Measurements from ENCODE around the gene UBALD1.

Gene UBALD1

GRCh38 chr16:4597174-4597573 is 17.5 kb downstream of the UBALD1 start:
- Histone ChIP-seq H3K9me3 (ENCODE audit: control insufficient read depth, low read length) (no peaks in the 10 kb centered on the region), H3K27ac (ENCODE audit: insufficient read depth, low read length, poor library complexity, severe bottlenecking) (no peak overlapping the region), H3K27me3 (replicated peaks; ENCODE audit: control insufficient read depth, insufficient read depth, low read length, poor library complexity, severe bottlenecking) (no peaks in the 10 kb centered on the region), H3K4me1 (ENCODE audit: control insufficient read depth, insufficient read depth, low read length, poor library complexity, severe bottlenecking) (no peaks in the 10 kb centered on the region), H3K36me3 (ENCODE audit: control insufficient read depth, insufficient read depth, low read length) (no peaks in the 10 kb centered on the region), H3K4me3 (ENCODE audit: insufficient read depth, low read depth, low read length, poor library complexity, severe bottlenecking) (no peak overlapping the region)
- no peak for DNase-seq

DNA sequence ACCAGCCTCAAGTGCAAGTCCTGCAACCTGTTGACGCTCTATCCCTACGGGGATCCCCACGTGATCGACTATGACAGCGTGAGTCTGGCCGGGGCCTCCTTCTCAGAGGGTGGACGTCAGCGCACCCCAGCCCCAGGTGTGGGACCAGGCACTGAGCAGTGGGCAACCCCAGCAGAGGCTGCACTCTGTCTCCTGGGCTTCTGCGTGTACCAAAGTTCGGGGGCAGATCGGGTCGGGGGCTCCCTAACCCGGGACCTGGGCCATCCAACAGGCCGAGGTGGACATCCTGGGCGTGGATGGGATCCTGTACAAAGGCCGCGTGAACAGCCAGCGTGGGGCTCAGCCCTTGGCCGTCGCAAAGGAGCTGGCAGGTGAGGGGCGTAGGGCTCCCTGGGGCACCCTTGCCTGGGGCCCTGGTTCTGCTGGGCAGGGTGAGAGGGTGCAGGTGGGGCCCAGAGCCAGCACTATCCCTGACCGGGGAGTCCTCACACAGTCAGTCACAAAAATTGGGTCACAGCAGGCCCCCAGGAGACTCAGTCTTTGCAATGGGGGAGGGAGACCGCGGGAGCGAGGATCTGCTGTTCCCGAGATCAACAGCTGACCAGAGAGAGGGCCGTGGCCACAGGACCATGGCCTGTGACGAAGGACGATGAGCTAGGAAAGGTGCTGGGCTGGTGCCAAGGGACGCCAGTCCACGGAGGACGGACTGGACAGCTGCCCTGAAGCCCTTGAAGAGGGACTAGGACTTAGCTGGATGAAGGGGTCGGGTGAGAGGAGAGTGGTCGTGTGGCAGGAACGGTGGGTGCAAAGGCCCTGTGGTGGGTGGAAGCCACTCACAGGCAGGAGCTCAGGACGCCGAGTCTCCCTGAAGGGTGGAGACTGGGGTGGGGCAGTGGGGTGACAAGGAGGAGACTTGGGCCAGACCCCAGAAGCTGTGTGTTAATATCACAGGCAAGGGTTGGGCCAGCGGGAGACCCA is 20.0 kb downstream of the UBALD1 start:
- Histone ChIP-seq H3K4me3 (ENCODE audit: insufficient read depth, low read depth, low read length, poor library complexity, severe bottlenecking) (no peak overlapping the region), H3K27ac (ENCODE audit: insufficient read depth, low read length, poor library complexity, severe bottlenecking) (no peak overlapping the region)
- DNase-seq: no peak

DNA sequence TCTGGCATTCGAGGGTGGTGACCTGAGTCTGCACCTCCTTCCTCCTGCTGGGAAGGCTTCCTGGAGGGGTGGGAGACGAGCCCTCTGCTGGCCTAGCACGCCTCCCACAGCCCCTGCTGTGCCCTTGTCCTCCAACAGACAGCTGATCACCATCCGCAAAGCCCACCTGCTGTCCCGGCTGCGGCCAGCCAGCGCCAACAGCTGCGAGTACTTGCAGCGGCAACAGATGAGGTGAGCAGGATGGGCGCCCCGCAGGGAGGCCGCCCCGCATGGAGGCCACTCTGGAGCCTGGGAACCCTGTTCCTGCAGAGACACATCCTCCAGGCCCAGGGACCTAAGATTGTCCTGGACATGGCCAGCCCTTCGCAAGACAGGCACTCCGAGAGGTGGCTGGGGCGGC is 21.6 kb downstream of the UBALD1 start:
- no peaks in the 10 kb centered on the region for H3K4me1 ChIP-seq (ENCODE audit: control insufficient read depth, insufficient read depth, low read length, poor library complexity, severe bottlenecking)
- no peaks in the 10 kb centered on the region for H3K27me3 ChIP-seq (replicated peaks; ENCODE audit: control insufficient read depth, insufficient read depth, low read length, poor library complexity, severe bottlenecking)
- H3K4me3 ChIP-seq (ENCODE audit: insufficient read depth, low read depth, low read length, poor library complexity, severe bottlenecking): no peak overlapping the region
- DNase-seq: no peak
- no peaks in the 10 kb centered on the region for H3K9me3 ChIP-seq (ENCODE audit: control insufficient read depth, low read length)
- no peak overlapping the region for H3K27ac ChIP-seq (ENCODE audit: insufficient read depth, low read length, poor library complexity, severe bottlenecking)
- no peaks in the 10 kb centered on the region for H3K36me3 ChIP-seq (ENCODE audit: control insufficient read depth, insufficient read depth, low read length)

More for the DNA sequence above, 20.0 kb downstream of the UBALD1 start:
- Histone ChIP-seq H3K27me3 (replicated peaks; ENCODE audit: control insufficient read depth, insufficient read depth, low read length, poor library complexity, severe bottlenecking) (no peaks in the 10 kb centered on the region), H3K36me3 (ENCODE audit: control insufficient read depth, insufficient read depth, low read length) (no peaks in the 10 kb centered on the region), H3K4me1 (ENCODE audit: control insufficient read depth, insufficient read depth, low read length, poor library complexity, severe bottlenecking) (no peaks in the 10 kb centered on the region), H3K9me3 (ENCODE audit: control insufficient read depth, low read length) (no peaks in the 10 kb centered on the region)

DNA sequence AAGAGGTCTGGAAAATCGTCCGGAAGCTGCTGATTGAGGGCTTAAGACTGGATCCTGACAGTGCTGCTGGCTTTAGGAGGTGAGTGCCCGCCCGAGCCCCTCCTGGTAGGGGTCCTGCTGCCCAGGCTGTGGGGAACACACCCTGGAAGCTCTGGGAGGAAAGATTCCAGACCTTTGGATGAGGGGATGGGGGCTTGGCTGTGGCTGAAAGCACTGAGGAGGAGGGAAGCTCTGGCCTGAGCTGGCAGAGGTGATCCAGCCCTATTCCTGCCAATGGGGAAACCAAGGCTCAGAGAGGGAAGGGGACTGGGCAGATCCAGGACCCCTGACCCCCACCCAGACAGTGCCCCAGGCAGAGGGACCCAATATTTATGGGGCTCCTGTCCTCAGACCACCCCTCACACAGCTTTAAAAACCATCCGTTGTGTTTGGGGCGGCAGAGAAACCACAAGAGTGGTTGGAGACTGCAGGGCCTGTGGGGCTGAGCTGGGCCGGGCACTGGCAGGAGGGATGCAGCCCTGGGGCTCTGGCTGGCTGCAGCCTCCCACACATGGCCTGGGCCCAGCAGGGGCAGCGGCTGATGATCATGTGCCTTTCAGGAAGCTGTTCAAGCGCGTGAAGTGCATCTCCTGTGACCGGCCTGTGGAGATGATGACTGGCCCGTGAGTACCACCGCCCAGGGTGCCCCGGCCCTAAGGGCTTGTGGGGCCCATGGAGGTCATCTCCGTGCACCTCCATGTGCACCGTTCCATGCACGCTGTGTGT is 22.8 kb downstream of the UBALD1 start:
- no peaks in the 10 kb centered on the region for H3K9me3 ChIP-seq (ENCODE audit: control insufficient read depth, low read length)
- no peak overlapping the region for H3K4me3 ChIP-seq (ENCODE audit: insufficient read depth, low read depth, low read length, poor library complexity, severe bottlenecking)
- H3K4me1 ChIP-seq (ENCODE audit: control insufficient read depth, insufficient read depth, low read length, poor library complexity, severe bottlenecking): no peaks in the 10 kb centered on the region
- no peaks in the 10 kb centered on the region for H3K27me3 ChIP-seq (replicated peaks; ENCODE audit: control insufficient read depth, insufficient read depth, low read length, poor library complexity, severe bottlenecking)
- H3K36me3 ChIP-seq (ENCODE audit: control insufficient read depth, insufficient read depth, low read length): no peaks in the 10 kb centered on the region
- H3K27ac ChIP-seq (ENCODE audit: insufficient read depth, low read length, poor library complexity, severe bottlenecking): no peak overlapping the region
- DNase-seq: no peak

DNA sequence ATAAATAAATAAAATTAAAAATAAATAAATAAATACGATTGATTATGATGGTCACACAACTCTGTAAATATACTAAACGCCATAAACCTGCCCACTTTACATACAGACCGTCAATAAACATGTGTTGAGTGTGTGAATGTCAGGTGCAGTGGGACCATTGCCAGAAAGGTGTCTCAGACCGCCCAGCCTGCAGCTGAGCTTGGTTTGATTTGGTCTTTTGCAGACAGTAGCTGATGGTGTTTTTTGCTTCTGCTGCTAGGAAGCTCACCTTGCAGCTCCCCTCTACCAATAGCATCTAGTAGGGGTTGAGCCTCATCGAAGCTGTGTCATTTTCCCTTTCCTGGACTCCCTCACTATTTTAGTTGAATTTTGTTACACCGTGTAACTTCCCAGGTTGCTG is 23.5 kb downstream of the UBALD1 start:
- Histone ChIP-seq H3K36me3 (ENCODE audit: control insufficient read depth, insufficient read depth, low read length) (no peaks in the 10 kb centered on the region), H3K9me3 (ENCODE audit: control insufficient read depth, low read length) (no peaks in the 10 kb centered on the region), H3K4me3 (ENCODE audit: insufficient read depth, low read depth, low read length, poor library complexity, severe bottlenecking) (no peak overlapping the region), H3K27me3 (replicated peaks; ENCODE audit: control insufficient read depth, insufficient read depth, low read length, poor library complexity, severe bottlenecking) (no peaks in the 10 kb centered on the region), H3K27ac (ENCODE audit: insufficient read depth, low read length, poor library complexity, severe bottlenecking) (no peak overlapping the region), H3K4me1 (ENCODE audit: control insufficient read depth, insufficient read depth, low read length, poor library complexity, severe bottlenecking) (no peaks in the 10 kb centered on the region)
- no peak for DNase-seq

DNA sequence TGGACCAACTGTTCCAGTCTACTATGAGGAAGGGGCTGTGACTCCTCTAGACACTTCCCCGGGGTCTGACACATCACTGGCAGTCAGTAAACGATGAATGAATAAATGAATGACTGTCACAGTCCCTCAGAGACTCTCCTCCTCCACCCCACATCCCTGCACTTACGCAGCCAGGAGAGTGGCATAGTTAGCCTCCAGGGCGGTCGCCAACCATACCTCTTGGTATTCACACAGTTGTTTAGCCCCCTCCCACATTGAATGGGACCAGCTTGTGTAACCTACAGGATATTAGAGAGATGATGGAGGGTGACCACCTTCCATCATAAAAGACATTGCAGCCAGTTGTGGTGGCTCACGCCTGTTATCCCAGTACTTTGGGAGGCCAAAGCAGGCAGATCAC is 25.7 kb downstream of the UBALD1 start:
- no peaks in the 10 kb centered on the region for H3K9me3 ChIP-seq (ENCODE audit: control insufficient read depth, low read length)
- no peak overlapping the region for H3K4me3 ChIP-seq (ENCODE audit: insufficient read depth, low read depth, low read length, poor library complexity, severe bottlenecking)
- no peaks in the 10 kb centered on the region for H3K27me3 ChIP-seq (replicated peaks; ENCODE audit: control insufficient read depth, insufficient read depth, low read length, poor library complexity, severe bottlenecking)
- no peak overlapping the region for H3K27ac ChIP-seq (ENCODE audit: insufficient read depth, low read length, poor library complexity, severe bottlenecking)
- H3K36me3 ChIP-seq (ENCODE audit: control insufficient read depth, insufficient read depth, low read length): no peaks in the 10 kb centered on the region
- no peak for DNase-seq
- H3K4me1 ChIP-seq (ENCODE audit: control insufficient read depth, insufficient read depth, low read length, poor library complexity, severe bottlenecking): no peaks in the 10 kb centered on the region

DNA sequence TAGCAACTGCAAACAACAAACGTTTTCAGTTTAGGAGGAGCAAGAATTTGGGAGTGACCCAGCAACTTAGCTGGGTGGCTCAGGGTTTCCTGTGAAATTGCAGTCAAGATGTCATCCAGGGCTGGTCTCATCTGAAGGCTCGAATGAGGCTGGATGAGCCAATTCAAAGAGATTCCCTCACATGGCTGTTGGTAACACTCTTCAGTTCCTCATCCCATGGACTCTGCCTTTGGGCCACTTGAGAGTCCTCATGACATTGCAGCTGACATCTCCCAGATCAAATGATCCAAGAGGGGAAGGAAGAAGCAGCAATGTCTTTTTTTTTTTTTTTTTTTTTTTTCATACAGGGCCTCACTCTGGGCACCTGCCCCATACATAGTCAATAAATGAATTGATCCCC is 26.3 kb downstream of the UBALD1 start:
- Histone ChIP-seq H3K4me3 (ENCODE audit: insufficient read depth, low read depth, low read length, poor library complexity, severe bottlenecking) (no peak overlapping the region), H3K9me3 (ENCODE audit: control insufficient read depth, low read length) (no peaks in the 10 kb centered on the region), H3K4me1 (ENCODE audit: control insufficient read depth, insufficient read depth, low read length, poor library complexity, severe bottlenecking) (no peaks in the 10 kb centered on the region), H3K36me3 (ENCODE audit: control insufficient read depth, insufficient read depth, low read length) (no peaks in the 10 kb centered on the region), H3K27me3 (replicated peaks; ENCODE audit: control insufficient read depth, insufficient read depth, low read length, poor library complexity, severe bottlenecking) (no peaks in the 10 kb centered on the region), H3K27ac (ENCODE audit: insufficient read depth, low read length, poor library complexity, severe bottlenecking) (no peak overlapping the region)
- DNase-seq: no peak

- H3K27ac ChIP-seq (ENCODE audit: insufficient read depth, low read length, poor library complexity, severe bottlenecking): no peak overlapping the region
Observed at GRCh38 chr16:4586291-4586690, 28.4 kb downstream of the UBALD1 start.

GRCh38 chr16:4583906-4584305 is 30.8 kb downstream of the UBALD1 start:
- H3K4me1 ChIP-seq (ENCODE audit: control insufficient read depth, insufficient read depth, low read length, poor library complexity, severe bottlenecking): no peaks in the 10 kb centered on the region
- no peaks in the 10 kb centered on the region for H3K36me3 ChIP-seq (ENCODE audit: control insufficient read depth, insufficient read depth, low read length)
- H3K27ac ChIP-seq (ENCODE audit: insufficient read depth, low read length, poor library complexity, severe bottlenecking): no peak overlapping the region
- H3K4me3 ChIP-seq (ENCODE audit: insufficient read depth, low read depth, low read length, poor library complexity, severe bottlenecking): no peak overlapping the region
- no peak for DNase-seq
- H3K27me3 ChIP-seq (replicated peaks; ENCODE audit: control insufficient read depth, insufficient read depth, low read length, poor library complexity, severe bottlenecking): no peaks in the 10 kb centered on the region
- no peaks in the 10 kb centered on the region for H3K9me3 ChIP-seq (ENCODE audit: control insufficient read depth, low read length)

More at GRCh38 chr16:4586291-4586690, 28.4 kb downstream of the UBALD1 start:
- DNase-seq: no peak
- no peaks in the 10 kb centered on the region for H3K36me3 ChIP-seq (ENCODE audit: control insufficient read depth, insufficient read depth, low read length)
- H3K9me3 ChIP-seq (ENCODE audit: control insufficient read depth, low read length): no peaks in the 10 kb centered on the region
- no peak overlapping the region for H3K4me3 ChIP-seq (ENCODE audit: insufficient read depth, low read depth, low read length, poor library complexity, severe bottlenecking)
- H3K4me1 ChIP-seq (ENCODE audit: control insufficient read depth, insufficient read depth, low read length, poor library complexity, severe bottlenecking): no peaks in the 10 kb centered on the region
- no peaks in the 10 kb centered on the region for H3K27me3 ChIP-seq (replicated peaks; ENCODE audit: control insufficient read depth, insufficient read depth, low read length, poor library complexity, severe bottlenecking)

DNA sequence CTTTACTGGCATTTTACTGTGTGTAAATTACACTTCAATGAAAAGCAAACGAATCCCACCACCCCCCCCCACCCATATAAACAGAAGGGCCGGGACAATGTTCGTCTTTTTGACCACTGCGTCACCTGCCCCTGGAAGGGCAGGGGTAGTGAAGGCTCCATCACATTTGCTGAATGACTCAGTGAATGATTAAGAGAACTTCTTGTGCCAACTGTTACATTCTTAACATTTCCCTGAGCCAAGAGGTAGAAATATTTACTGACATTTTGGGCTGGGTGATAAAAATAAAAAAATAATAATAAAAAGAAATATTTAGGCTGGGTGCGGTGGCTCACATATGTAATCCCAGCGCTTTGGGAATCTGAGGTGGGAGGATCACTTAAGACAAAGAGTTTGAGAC is 34.4 kb downstream of the UBALD1 start:
- Histone ChIP-seq H3K9me3 (ENCODE audit: control insufficient read depth, low read length) (no peaks in the 10 kb centered on the region), H3K4me3 (ENCODE audit: insufficient read depth, low read depth, low read length, poor library complexity, severe bottlenecking) (no peak overlapping the region), H3K27ac (ENCODE audit: insufficient read depth, low read length, poor library complexity, severe bottlenecking) (no peak overlapping the region), H3K4me1 (ENCODE audit: control insufficient read depth, insufficient read depth, low read length, poor library complexity, severe bottlenecking) (no peaks in the 10 kb centered on the region), H3K27me3 (replicated peaks; ENCODE audit: control insufficient read depth, insufficient read depth, low read length, poor library complexity, severe bottlenecking) (no peaks in the 10 kb centered on the region), H3K36me3 (ENCODE audit: control insufficient read depth, insufficient read depth, low read length) (no peaks in the 10 kb centered on the region)
- DNase-seq: no peak

Data from effector memory CD4-positive, alpha-beta T cell (primary cell).